Rectal smooth muscle tissue (tissue), 1 donor: ENCODE results near the gene OTOR.
A peak's percentile ranks its signal among the peaks of the same experiment; 100 is the strongest.

Source experiments
- H3K27ac ChIP-seq: one replicate; pipeline ENCODE4 v1.7.0; 2013; ENCODE audit warnings: low read depth, low read length, inconsistent platforms
- H3K27me3 ChIP-seq: one replicate; pipeline ENCODE4 v1.7.0; 2013; ENCODE audit warnings: low read length; ENCODE audit not compliant: control insufficient read depth, insufficient read depth
- H3K36me3 ChIP-seq: one replicate; pipeline ENCODE4 v1.7.0; 2013; ENCODE audit warnings: low read length; ENCODE audit not compliant: control insufficient read depth, insufficient read depth
- H3K4me1 ChIP-seq: one replicate; pipeline ENCODE4 v1.7.0; 2013; ENCODE audit warnings: low read length; ENCODE audit not compliant: control insufficient read depth, insufficient read depth
- H3K4me3 ChIP-seq: one replicate; pipeline ENCODE4 v1.7.0; 2013; ENCODE audit warnings: low read length
- H3K9ac ChIP-seq: one replicate; pipeline ENCODE4 v1.7.0; 2013; ENCODE audit warnings: low read length

OTOR gene

GRCh38 chr20:16719421-16719820, 28.7 kb upstream of the OTOR start:
- Histone ChIP-seq H3K27ac (no peak overlapping the region), H3K4me3 (no peak overlapping the region)

GRCh38 chr20:16729080-16729479, 19.1 kb upstream of the OTOR start:
- H3K4me3 ChIP-seq, result peak overlapping the region; percentile 99
- peaks cover 9% of the 10 kb centered on the region for H3K4me1 ChIP-seq
- H3K9ac ChIP-seq, result no peak overlapping the region
- H3K27ac ChIP-seq, result no peak overlapping the region
- peaks cover 8% of the 10 kb centered on the region for H3K36me3 ChIP-seq
- H3K27me3 ChIP-seq, result no peaks in the 10 kb centered on the region

More at GRCh38 chr20:16719421-16719820, 28.7 kb upstream of the OTOR start:
- H3K27me3 ChIP-seq, result no peaks in the 10 kb centered on the region
- no peaks in the 10 kb centered on the region for H3K36me3 ChIP-seq
- H3K4me1 ChIP-seq, result no peaks in the 10 kb centered on the region
- H3K9ac ChIP-seq, result no peak overlapping the region

- Histone ChIP-seq H3K4me1 (peaks cover 9% of the 10 kb centered on the region), H3K36me3 (peaks cover 11% of the 10 kb centered on the region)
These were observed 18.3 kb upstream of the OTOR start, which contains the start of gene SNRPB2 for GRCh38 chr20:16729565-16730460. Gene SNRPB2, plus strand, starts transcription at chr20:16730026. Its CDS starts 1,677 bp downstream, at chr20:16731703.

DNA sequence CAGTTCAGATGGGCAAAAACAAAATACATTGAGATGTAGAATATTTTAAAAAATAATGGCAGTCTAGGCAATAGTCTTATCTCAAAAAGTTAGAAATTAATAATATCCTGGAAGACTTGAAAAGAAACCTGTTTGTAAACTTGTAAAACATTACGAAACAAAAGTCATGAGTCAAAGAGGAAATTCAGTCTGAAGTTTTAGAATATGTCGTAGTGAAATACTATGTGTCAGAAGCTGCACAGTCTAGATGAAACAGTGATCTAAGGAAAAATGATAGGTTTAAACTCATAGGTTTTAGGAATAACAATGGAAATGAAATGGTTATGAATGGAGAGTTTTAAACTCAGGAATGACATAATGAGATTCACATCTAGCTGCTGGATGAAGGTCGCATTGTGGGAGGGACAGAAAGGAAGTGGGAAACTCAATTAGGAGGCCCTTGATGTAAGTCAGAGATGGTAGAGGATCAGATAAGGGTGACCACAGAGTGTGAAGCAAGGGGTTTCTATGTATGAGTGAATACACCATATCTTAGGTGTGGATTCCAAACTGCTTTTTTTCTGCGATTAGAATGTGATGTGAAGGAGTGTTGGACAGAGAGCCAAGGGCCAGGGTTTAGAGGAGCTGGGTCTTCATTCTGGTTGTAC, 15.5 kb upstream of the OTOR start:
- H3K4me1 ChIP-seq, result peaks cover 9% of the 10 kb centered on the region
- peaks cover 11% of the 10 kb centered on the region for H3K36me3 ChIP-seq
- H3K27me3 ChIP-seq, result no peaks in the 10 kb centered on the region
- no peak overlapping the region for H3K27ac ChIP-seq
- H3K4me3 ChIP-seq, result no peak overlapping the region
- H3K9ac ChIP-seq, result no peak overlapping the region

More at GRCh38 chr20:16729565-16730460, 18.3 kb upstream of the OTOR start, which contains the start of gene SNRPB2:
- H3K4me3 ChIP-seq, result peak within 1 kb of the TSS; percentile 99
- no peaks in the 10 kb centered on the region for H3K27me3 ChIP-seq
- peak within 1 kb of the TSS; percentile 85 for H3K27ac ChIP-seq
- H3K9ac ChIP-seq, result peak within 1 kb of the TSS; percentile 96

DNA sequence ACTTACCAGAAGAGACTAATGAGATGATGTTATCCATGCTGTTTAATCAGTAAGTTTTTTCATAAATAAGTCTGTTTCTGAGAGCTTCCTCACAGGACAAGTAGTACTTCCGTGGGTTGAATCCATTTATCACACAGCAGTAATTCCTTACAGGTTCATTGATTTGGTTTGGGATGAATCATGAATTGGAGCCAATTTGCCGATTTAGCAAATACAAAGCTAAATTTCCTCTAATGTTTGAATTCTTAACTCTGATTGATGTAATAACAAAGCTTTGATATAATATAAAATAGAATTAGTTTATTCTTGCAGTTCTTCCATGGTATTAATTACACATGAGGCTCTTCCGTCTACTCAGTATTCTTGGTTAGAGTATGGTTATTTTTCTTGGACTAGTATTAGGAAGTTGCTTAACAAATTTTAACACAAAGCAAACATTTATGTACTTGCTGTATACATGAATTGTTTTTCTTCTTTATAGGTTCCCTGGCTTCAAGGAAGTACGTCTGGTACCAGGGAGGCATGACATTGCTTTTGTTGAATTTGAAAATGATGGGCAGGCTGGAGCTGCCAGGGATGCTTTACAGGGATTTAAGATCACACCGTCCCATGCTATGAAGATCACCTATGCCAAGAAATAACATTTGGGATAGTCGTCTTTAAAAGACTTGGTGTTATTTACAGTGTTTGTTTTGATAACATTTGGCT, 7.6 kb upstream of the OTOR start:
- peaks cover 3% of the 10 kb centered on the region for H3K36me3 ChIP-seq
- no peak overlapping the region for H3K9ac ChIP-seq
- no peaks in the 10 kb centered on the region for H3K27me3 ChIP-seq
- no peak overlapping the region for H3K4me3 ChIP-seq
- H3K27ac ChIP-seq, result no peak overlapping the region
- H3K4me1 ChIP-seq, result no peaks in the 10 kb centered on the region

GRCh38 chr20:16744178-16744807, 3.9 kb upstream of the OTOR start:
- H3K36me3 ChIP-seq, result peaks cover 3% of the 10 kb centered on the region
- H3K9ac ChIP-seq, result no peak overlapping the region
- H3K27me3 ChIP-seq, result no peaks in the 10 kb centered on the region
- H3K4me3 ChIP-seq, result no peak overlapping the region
- no peak overlapping the region for H3K27ac ChIP-seq
- no peaks in the 10 kb centered on the region for H3K4me1 ChIP-seq

DNA sequence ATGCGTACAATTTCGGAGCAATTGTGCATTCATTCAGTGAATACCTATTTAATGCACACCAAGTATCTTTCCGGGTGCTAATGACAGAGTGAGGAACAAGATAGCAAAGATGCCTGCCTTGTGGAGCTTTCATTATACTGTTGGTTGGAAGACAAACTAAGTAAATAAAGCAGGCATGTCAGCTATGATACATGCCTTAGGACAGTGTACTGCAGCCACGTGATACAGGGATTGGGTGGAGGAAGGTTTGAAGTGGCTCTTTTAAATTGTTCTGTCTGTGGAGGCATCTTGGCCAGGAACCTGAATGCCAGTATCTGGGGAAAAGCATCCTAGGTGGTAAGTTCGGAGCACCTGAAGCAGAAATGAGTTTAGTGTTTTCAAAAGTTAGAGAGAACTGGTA, 3.0 kb upstream of the OTOR start:
- H3K36me3 ChIP-seq, result peaks cover 3% of the 10 kb centered on the region
- no peaks in the 10 kb centered on the region for H3K4me1 ChIP-seq
- H3K9ac ChIP-seq, result no peak overlapping the region
- H3K27me3 ChIP-seq, result no peaks in the 10 kb centered on the region
- H3K27ac ChIP-seq, result no peak overlapping the region
- no peak overlapping the region for H3K4me3 ChIP-seq

GRCh38 chr20:16747291-16747811, 807 bp upstream of the OTOR start:
- H3K27ac ChIP-seq, result no peak overlapping the region
- no peak overlapping the region for H3K4me3 ChIP-seq
- H3K27me3 ChIP-seq, result no peaks in the 10 kb centered on the region
- no peaks in the 10 kb centered on the region for H3K36me3 ChIP-seq
- H3K4me1 ChIP-seq, result no peaks in the 10 kb centered on the region
- H3K9ac ChIP-seq, result no peak overlapping the region

GRCh38 chr20:16749573-16749972, 1.4 kb downstream of the OTOR start:
- Histone ChIP-seq H3K36me3 (no peaks in the 10 kb centered on the region), H3K9ac (no peak overlapping the region), H3K4me1 (no peaks in the 10 kb centered on the region), H3K4me3 (no peak overlapping the region), H3K27me3 (no peaks in the 10 kb centered on the region), H3K27ac (no peak overlapping the region)

- Histone ChIP-seq H3K36me3 (no peaks in the 10 kb centered on the region), H3K27ac (no peak overlapping the region), H3K9ac (no peak overlapping the region), H3K4me3 (no peak overlapping the region), H3K4me1 (no peaks in the 10 kb centered on the region), H3K27me3 (no peaks in the 10 kb centered on the region)
These were observed 3.9 kb downstream of the OTOR start for GRCh38 chr20:16752082-16752481.

DNA sequence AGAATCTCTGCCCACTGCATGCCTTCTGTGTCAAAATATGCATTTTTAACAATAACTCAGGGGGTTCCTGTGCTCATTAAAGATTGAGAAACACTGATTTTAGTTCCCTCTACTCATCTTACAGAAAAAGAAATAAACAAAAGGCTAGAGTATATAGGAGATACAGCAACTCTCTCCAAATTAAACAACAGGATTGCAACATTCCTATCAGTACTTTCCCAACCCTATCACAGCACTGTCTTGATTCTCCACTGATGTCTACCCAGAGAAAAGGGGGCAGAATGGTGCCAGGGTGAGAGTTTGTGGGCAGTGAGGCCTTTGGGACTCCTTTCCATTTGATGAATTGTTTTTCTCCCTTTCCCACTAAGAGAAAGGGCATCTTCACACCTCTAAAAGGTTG, 4.7 kb downstream of the OTOR start:
- Histone ChIP-seq H3K4me3 (no peak overlapping the region), H3K27me3 (no peaks in the 10 kb centered on the region), H3K9ac (no peak overlapping the region), H3K36me3 (no peaks in the 10 kb centered on the region), H3K4me1 (no peaks in the 10 kb centered on the region), H3K27ac (no peak overlapping the region)
